ENCODE results near the gene CCM2. TPM values are rescaled to one million over a fixed set of nuclear protein-coding genes. Genes with fewer than 3 reads are reported as not detected.

Gene CCM2
- total RNA-seq, 2 experiments from 2014 or later = 58.9 to 89.1 TPM

DNA sequence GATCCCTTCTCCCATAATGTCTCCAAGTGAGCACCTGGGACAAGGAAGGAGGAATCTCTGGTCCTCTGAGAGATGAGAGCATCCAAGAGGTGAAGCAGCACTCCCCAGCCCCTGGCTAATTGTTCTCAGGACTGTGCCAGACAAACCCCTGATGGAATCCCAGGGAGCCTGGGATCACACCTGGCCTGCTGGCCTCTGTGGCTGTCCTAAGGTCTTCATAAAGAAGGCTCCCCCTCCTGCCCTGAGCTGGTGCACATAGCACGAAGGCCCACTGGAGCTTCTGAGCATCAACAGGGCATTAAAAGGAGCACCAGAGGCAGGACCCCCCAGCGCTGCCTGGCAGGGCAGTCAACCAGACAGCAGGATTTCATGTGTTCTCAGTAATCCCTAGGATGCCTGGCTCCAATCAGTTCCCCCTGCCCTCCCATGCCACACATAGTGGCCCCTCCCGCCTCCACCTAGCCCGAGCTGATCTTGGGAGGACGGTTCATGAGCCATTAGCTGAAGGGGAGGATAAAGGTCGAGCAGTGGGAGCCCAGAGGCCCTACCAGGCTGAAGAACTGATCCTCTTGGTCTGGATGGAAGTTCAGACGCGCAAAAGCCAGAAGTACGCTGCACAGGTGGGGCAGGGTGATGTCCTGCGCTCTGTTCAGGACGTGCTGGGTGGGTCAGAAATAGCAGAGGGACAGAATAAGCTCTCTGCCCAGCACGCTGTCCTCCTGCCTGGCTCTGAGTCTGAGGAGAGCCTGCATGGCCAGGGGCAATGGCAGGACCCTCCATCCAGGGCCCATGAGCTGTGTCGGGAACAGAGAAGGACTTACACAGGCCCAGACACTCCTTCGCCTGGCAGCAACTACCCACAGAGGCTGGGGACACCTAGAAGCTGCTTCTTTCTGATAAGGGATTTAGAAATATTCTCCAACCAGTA lies 103.0 kb downstream of the CCM2 start:
- no peak for TF ChIP-seq EZH2phosphoT487 (IDR thresholded peaks at IDR 0.05; ENCODE audit: borderline replicate concordance, low read depth, low read length)
- TF ChIP-seq, protein P1, sequence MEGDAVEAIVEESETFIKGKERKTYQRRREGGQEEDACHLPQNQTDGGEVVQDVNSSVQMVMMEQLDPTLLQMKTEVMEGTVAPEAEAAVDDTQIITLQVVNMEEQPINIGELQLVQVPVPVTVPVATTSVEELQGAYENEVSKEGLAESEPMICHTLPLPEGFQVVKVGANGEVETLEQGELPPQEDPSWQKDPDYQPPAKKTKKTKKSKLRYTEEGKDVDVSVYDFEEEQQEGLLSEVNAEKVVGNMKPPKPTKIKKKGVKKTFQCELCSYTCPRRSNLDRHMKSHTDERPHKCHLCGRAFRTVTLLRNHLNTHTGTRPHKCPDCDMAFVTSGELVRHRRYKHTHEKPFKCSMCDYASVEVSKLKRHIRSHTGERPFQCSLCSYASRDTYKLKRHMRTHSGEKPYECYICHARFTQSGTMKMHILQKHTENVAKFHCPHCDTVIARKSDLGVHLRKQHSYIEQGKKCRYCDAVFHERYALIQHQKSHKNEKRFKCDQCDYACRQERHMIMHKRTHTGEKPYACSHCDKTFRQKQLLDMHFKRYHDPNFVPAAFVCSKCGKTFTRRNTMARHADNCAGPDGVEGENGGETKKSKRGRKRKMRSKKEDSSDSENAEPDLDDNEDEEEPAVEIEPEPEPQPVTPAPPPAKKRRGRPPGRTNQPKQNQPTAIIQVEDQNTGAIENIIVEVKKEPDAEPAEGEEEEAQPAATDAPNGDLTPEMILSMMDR (conservative IDR thresholded peaks at IDR 0.05; ENCODE audit: low read length) = no peak
- CTCF ChIA-PET (ENCODE audit: unreplicated experiment) = no interaction called here
- no peaks in the 10 kb centered on the region for H3K9me2 ChIP-seq (ENCODE audit: insufficient read depth, low read length)
- peaks cover 20% of the 10 kb centered on the region for H3K79me2 ChIP-seq (ENCODE audit: insufficient read depth, low read depth, low read length)
- BruUV-seq (replicated peaks) = no TSS peak
- no peak overlapping the region for H2AFZ ChIP-seq (ENCODE audit: low read length)
- no peak overlapping the region for H3K4me2 ChIP-seq (ENCODE audit: low read length)
- POLR2A ChIA-PET = interaction anchor here (1.1 kb wide), 1 partner anchor 183 kb away, joined by 3 read pairs; no protein-coding TSS in a partner anchor
- H3K4me3 ChIP-seq (ENCODE audit: low read depth, low read length, poor library complexity, severe bottlenecking) = no peak overlapping the region
- H3K27ac ChIP-seq (ENCODE audit: low read depth, low read length, poor library complexity, severe bottlenecking) = no peak overlapping the region
- no peaks in the 10 kb centered on the region for H3K9me3 ChIP-seq (ENCODE audit: low read length)
- H3K36me3 ChIP-seq (ENCODE audit: insufficient read depth, low read length) = peaks cover 100% of the 10 kb centered on the region
- peaks cover 7% of the 10 kb centered on the region for H3K4me1 ChIP-seq (ENCODE audit: insufficient read depth, low read length, poor library complexity, severe bottlenecking)
- DNase-seq (ENCODE audit: low spot score) = no peak
- intact Hi-C loops (cut with micrococcal nuclease; ENCODE audit: unreplicated experiment) = no loop called here
- peaks cover 11% of the 10 kb centered on the region for H4K20me1 ChIP-seq (ENCODE audit: insufficient read depth, low read length)

DNA sequence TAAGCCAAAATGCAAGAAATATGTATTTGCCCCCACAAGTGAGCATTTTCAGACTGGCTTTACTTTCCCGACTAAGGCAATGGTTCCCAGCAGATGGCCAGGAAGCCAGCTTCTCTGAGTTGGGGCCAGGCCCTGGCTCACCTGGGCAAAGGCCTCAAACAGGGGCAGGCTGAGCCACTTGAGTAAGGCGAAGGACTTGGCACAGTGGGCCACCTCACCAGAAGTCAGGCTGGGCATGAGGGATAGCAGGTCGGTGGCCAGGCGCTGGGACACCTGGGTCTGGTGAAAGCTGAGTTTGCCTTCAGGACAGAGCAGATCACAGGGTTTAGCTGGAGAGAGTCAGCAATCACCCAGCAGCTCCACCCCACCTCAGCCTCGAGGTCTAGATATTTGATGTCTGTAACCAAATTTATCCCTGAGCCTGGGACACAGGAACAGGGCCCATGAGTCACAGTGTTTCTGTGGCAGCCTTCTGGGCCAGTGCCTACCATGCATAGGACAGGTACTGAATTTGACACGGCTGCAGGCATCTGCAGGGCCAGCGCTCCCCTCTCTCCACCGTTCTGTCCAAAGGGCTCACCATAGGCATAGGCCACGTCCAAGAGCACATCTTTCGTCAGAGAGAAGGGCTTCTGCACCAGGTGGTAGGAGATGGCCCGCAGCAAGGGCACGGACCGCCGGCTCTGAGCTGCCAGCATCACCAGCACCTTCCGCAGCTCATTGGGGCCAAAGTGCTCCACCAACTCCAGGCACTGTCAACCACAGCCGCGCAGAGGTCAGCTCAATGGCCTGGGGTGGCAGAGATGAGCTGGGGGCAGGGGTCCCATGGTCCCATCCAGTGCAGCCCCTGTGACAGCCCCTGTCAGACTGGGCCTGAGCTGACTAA lies 104.2 kb downstream of the CCM2 start:
- Histone ChIP-seq H3K27ac (ENCODE audit: low read depth, low read length, poor library complexity, severe bottlenecking) (no peak overlapping the region), H3K79me2 (ENCODE audit: insufficient read depth, low read depth, low read length) (peaks cover 32% of the 10 kb centered on the region), H3K4me1 (ENCODE audit: insufficient read depth, low read length, poor library complexity, severe bottlenecking) (peaks cover 18% of the 10 kb centered on the region), H3K36me3 (ENCODE audit: insufficient read depth, low read length) (peaks cover 100% of the 10 kb centered on the region), H2AFZ (ENCODE audit: low read length) (no peak overlapping the region), H3K4me2 (ENCODE audit: low read length) (no peak overlapping the region), H3K4me3 (ENCODE audit: low read depth, low read length, poor library complexity, severe bottlenecking) (no peak overlapping the region), H3K9me3 (ENCODE audit: low read length) (no peaks in the 10 kb centered on the region), H4K20me1 (ENCODE audit: insufficient read depth, low read length) (peaks cover 22% of the 10 kb centered on the region), H3K9me2 (ENCODE audit: insufficient read depth, low read length) (no peaks in the 10 kb centered on the region)
- ChIA-PET POLR2A (interaction anchor here (1.1 kb wide), 1 partner anchor 184 kb away, joined by 3 read pairs; no protein-coding TSS in a partner anchor), CTCF (ENCODE audit: unreplicated experiment) (no interaction called here)
- TF ChIP-seq, protein P1 (conservative IDR thresholded peaks at IDR 0.05; ENCODE audit: low read length) = no peak
- no peak for TF ChIP-seq EZH2phosphoT487 (IDR thresholded peaks at IDR 0.05; ENCODE audit: borderline replicate concordance, low read depth, low read length)
- intact Hi-C loops (cut with micrococcal nuclease; ENCODE audit: unreplicated experiment) = no loop called here
- BruUV-seq (replicated peaks) = no TSS peak
- no peak for DNase-seq (ENCODE audit: low spot score)
